GM10266 (cell line): ENCODE measurements around the gene IPCEF1.

Source experiments
- DNase-seq: peaks from one replicate; pipeline ENCODE4 v3.0.0; 2012; ENCODE audit errors: extremely low spot score
- TF ChIP-seq, protein P1 (sequence below): IDR thresholded peaks from 2 replicates; pipeline ENCODE4 v1.5.1; 2012; ENCODE audit warnings: mild to moderate bottlenecking, low read depth; ENCODE audit not compliant: control insufficient read depth, insufficient read depth; ENCODE audit errors: missing control alignments

IPCEF1 gene

DNA sequence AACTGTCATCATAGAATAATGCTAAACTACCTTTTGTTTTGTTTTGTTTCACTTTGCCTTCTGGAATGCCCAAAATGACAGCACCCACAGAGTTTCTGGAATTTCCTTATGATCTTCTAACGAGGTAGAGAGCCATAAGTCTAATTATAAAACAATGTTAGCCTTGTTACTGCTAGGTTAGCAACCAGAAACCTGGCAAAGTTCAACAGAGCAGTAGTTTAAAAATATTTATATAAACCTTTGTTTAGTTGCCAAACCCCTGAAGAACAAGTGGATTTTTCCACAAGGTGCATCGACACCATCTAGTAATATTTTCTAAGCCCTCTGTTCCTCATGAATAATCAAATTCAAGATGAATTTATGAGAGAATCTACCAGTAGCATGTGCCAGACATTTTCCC, 27.6 kb upstream of the IPCEF1 start:
- TF ChIP-seq, protein P1, sequence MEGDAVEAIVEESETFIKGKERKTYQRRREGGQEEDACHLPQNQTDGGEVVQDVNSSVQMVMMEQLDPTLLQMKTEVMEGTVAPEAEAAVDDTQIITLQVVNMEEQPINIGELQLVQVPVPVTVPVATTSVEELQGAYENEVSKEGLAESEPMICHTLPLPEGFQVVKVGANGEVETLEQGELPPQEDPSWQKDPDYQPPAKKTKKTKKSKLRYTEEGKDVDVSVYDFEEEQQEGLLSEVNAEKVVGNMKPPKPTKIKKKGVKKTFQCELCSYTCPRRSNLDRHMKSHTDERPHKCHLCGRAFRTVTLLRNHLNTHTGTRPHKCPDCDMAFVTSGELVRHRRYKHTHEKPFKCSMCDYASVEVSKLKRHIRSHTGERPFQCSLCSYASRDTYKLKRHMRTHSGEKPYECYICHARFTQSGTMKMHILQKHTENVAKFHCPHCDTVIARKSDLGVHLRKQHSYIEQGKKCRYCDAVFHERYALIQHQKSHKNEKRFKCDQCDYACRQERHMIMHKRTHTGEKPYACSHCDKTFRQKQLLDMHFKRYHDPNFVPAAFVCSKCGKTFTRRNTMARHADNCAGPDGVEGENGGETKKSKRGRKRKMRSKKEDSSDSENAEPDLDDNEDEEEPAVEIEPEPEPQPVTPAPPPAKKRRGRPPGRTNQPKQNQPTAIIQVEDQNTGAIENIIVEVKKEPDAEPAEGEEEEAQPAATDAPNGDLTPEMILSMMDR, result no peak
- no peak for DNase-seq

DNA sequence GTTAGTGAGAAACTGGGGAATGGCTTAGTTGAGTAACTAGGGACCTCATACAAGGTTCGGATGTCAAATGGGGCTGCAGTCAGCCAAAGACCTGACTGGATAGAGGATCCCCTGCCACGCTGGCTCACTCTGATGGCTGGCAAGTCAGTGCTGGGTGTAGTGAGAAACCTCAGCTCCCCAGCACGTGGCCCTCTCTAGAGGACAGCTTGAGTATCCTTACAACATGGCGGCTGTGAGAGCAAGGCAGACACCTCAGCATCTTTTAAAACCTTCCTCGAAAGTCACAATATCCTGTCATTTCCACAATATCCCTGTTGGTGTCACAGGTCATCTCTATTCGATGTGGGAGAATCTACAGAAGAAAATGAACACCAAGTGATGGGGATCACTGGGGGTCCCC, 26.7 kb upstream of the IPCEF1 start:
- no peak for DNase-seq
- TF ChIP-seq, protein P1, result no peak

DNA sequence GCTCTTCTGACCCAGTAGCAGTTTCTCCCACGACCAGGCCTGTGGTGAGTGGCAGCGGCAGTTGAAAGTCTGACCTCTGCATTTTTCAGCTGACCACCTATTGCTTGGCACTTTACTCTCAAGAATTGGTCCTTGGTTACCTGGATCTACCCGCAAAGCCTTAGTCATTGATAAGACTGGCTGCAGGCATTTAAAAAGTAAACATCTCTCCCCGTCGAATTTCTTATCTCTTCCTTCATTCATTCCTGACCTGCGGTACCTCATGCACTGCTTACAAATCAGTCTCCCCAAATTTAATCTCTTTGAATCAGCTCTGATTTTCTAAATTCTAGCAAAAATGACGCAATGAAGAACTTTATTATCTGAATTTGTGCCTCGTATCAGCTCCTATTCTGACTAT, 26.1 kb upstream of the IPCEF1 start:
- TF ChIP-seq, protein P1, result no peak
- no peak for DNase-seq

DNA sequence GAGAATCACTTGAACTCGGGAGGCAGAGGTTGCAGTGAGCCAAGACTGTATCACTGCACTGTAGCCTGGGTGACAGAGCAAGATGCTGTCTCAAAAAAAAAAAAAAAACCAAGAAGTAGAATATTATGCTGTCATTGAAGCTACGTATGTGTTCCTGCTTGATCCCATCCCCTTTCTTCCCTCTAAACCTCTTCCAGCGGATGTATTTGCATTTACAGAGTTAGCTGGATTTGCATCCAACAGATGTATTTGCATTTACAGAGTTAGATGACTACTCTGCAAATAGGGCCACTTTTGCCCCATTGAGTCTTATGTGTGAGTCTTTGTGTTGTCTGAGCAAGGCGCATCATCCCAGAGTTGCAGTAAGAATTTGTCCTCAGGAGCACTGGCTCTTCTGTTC, 24.9 kb upstream of the IPCEF1 start:
- DNase-seq, result no peak
- TF ChIP-seq, protein P1, result no peak

DNA sequence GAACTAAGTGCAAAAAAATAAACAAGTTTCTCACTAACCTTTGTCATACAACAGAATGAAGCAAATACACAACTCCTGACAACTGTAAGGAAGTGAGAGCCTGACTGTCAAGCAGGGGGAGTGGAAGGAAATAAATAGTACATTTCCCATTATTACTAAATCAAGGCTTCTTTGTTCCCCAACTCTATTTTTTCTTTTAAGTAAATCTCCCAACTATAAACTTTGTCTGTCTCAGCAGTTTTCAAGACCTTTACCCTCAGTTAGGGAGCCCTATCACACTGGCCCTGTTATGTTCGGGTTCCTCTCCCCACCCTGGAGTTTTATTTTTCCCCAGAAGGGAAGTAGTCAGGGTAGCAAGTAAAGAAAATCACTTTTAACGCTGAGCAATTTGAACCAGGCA, 24.1 kb upstream of the IPCEF1 start:
- TF ChIP-seq, protein P1, result no peak
- DNase-seq, result no peak

DNA sequence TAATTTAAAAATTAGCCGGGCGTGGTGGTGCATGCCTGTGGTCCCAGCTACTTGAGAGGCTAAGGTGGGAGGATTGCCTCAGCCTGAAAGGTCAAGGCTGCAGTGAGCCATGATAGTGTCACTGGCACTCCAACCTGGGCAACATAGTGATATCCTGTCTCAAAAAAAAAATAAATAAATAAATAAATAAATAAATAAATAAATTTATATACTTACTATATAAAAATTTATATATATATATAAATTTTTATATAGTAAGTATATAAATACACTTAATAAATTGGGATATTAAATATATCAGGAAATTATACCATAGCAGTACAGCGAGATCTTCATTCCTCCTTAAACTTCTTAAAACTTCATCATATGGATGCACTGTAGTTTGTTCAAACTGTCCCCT, 23.0 kb upstream of the IPCEF1 start:
- TF ChIP-seq, protein P1, result no peak
- DNase-seq, result no peak

DNA sequence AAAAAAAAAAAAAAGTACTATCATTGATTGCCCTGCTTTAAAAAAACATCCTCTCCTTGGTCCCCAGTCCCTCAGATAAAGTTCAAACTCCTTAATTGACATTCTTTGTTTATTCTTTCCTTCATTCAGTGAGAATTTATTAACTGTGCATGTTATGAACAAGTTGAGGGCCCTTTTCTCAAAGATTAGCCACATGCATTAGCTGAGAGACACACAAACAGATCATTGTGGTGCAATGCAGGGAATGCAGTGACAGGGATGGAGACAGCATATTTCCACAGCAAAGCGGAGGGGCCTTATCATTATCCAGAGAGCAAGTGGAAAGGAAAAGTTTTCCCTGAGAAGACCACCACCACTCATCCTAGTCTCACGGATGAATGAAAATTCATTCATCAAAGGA, 21.9 kb upstream of the IPCEF1 start:
- DNase-seq, result no peak
- TF ChIP-seq, protein P1, result no peak

DNA sequence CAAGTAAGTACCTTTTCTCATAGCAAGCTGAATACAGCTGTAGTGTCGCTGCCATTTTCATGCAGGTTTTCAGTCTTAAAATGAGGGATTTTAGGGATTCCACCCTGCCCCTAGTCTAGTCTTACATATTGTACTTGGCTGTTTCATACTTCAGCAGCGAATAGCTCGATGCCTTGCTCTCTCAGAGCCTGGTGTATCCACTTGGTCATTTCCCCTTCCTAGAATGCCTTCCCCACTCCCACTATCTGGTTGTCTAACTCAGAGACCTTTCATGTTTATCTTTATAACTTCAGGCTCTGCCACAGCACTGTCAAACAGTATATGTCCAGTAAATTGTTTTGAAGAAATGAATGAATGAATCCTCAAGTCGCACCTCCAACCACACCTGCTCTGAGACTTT, 21.1 kb upstream of the IPCEF1 start:
- TF ChIP-seq, protein P1, result no peak
- DNase-seq, result no peak
